Esophagus muscularis mucosa (tissue), 3 donors: ENCODE data around the gene SCFD1.

Source experiments
- CTCF ChIP-seq, 3 experiments: fragments of 200-600 bp in 2 of 3; fragments of 450-650 bp in 1 of 3; sonication (generic) in 2 of 3; IDR thresholded peaks; one replicate each; pipeline ENCODE4 v1.5.1; 2017 to 2019; ENCODE audit warnings: antibody characterized with exemption in 3 of 3, mild to moderate bottlenecking in 2 of 3, moderate library complexity in 1 of 3
- POLR2A ChIP-seq: fragments of 450-650 bp; IDR thresholded peaks from one replicate; pipeline ENCODE4 v1.6.1; 2017; ENCODE audit warnings: antibody characterized with exemption, moderate library complexity, mild to moderate bottlenecking, low read depth

DNA sequence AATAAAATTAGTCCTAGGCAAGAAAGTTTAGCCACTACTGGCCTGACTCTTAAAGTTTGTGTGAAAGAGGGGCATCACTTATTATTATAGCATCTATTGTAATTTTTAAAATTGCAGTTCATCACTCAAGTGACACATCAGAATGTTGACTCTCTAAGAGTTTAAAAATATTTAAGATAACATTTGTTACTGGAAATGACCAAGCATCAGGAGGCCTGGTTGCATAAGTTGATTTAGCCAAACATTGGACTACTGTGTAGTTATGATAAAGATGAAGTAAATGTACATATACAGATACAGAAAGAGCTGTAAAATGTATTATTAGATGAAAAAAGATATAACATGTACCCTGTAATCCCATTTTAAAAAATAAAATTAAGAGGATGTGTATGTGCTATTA is 47.5 kb downstream of the SCFD1 start:
- TF ChIP-seq CTCF (IDR thresholded peaks at IDR 0.05) (no peak), POLR2A (no peak)
